ENCODE data around the gene MFN2. TPM values are rescaled to one million over a fixed set of nuclear protein-coding genes. Genes with fewer than 3 reads are reported as not detected.
"Not testable (repeated sequence)": the region's sequence is repeated elsewhere in the genome, so short reads cannot be mapped to it uniquely, and the experiment has no call there.

Gene MFN2
- polyA plus RNA-seq, 1 experiment, result 62.5 TPM

DNA sequence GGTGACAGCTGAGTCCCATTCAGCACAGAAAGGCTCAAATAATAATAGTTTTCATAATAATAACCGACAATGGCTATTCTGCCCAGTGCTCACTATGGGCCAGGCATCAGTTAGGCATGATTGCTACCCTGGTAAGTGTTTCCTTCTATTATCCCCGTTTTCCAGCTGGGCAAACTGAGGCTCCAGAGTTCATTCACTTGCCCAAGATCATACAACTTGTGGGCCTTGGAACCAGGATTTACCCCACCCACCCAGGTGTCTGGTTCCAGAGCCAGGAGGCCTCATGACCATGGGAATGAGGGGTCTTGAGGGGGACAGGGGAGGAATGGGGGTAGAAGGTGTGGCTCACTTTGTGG is 45.2 kb upstream of the MFN2 start:
- TF ChIP-seq, protein P1, sequence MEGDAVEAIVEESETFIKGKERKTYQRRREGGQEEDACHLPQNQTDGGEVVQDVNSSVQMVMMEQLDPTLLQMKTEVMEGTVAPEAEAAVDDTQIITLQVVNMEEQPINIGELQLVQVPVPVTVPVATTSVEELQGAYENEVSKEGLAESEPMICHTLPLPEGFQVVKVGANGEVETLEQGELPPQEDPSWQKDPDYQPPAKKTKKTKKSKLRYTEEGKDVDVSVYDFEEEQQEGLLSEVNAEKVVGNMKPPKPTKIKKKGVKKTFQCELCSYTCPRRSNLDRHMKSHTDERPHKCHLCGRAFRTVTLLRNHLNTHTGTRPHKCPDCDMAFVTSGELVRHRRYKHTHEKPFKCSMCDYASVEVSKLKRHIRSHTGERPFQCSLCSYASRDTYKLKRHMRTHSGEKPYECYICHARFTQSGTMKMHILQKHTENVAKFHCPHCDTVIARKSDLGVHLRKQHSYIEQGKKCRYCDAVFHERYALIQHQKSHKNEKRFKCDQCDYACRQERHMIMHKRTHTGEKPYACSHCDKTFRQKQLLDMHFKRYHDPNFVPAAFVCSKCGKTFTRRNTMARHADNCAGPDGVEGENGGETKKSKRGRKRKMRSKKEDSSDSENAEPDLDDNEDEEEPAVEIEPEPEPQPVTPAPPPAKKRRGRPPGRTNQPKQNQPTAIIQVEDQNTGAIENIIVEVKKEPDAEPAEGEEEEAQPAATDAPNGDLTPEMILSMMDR (IDR thresholded peaks at IDR 0.05; ENCODE audit: insufficient read depth, low read depth, low read length), result no peak
- ChIA-PET CTCF (no interaction called here), POLR2A (interaction anchor here (1.0 kb wide), 1 partner anchor 27 kb away, joined by 4 read pairs; no protein-coding TSS in a partner anchor)
- H3K27me3 ChIP-seq (ENCODE audit: control insufficient read depth, insufficient read depth, low read length), result no peaks in the 10 kb centered on the region
- peaks cover 5% of the 10 kb centered on the region for H3K36me3 ChIP-seq (ENCODE audit: control insufficient read depth, insufficient read depth, low read length)
- no peak for DNase-seq (ENCODE audit: low read depth)
- H3K4me3 ChIP-seq (ENCODE audit: low read depth, low read length), result peak overlapping the region; percentile 88

DNA sequence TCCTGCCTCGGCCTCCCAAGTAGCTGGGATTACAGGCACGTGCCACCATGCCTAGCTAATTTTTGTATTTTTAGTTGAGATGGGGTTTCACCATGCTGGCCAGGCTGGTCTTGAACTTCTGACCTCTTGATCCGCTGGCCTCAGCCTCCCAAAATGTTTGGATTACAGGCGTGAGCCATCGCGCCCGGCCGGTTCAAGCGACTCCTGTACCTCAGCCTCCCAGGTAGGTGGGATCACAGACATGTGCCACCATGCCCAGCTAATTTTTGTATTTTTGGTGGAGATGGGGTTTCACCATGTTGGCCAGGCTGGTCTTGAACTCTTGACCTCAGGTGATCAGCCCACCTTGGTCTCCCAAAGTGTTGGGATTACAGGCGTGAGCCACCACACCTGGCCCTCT is 44.5 kb upstream of the MFN2 start:
- H3K27me3 ChIP-seq (ENCODE audit: control insufficient read depth, insufficient read depth, low read length); DNase-seq (ENCODE audit: low read depth); POLR2A ChIA-PET; H3K4me3 ChIP-seq (ENCODE audit: low read depth, low read length); CTCF ChIA-PET; H3K36me3 ChIP-seq (ENCODE audit: control insufficient read depth, insufficient read depth, low read length): not testable (repeated sequence)

DNA sequence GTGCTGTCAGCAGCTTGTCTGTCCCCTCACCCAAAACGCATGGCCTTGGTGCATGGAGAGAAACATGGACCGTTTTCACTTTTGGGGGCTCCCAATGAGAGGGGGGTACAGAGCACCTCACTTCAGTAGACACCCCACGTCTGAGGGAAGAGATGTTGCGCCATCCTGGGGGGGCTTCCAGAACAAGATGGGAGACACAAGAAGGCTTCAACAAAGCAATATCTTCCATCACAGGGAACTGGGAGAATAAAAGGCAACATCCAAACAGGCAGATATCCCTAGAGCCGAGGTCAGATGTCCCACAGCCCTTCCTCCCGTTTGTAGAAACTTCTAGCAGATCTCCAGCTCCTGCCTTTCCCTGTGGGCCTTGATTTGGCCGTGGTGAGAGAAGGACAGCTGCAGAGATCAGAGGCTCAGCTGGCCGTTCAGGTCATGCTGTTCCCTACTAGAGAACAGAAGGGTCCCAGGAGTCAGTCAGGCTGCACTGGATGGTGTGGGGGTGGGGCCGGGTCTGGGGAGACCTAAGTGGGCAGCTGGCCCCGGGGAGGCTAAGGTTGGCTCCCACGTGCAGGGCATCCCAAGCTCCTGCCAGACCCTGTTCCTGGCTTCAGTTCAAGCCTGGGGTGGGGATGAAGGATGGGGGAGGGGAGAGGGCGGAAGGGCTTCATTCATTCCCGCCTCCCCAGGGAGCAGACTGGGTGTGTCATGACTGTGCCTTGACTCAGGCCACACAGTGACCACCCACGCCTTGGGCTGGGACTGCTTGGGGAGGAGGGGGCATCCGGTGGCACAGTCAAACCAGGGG is 41.3 kb upstream of the MFN2 start:
- TF ChIP-seq, protein P1 (IDR thresholded peaks at IDR 0.05; ENCODE audit: insufficient read depth, low read depth, low read length), result no peak
- Histone ChIP-seq H3K36me3 (ENCODE audit: control insufficient read depth, insufficient read depth, low read length) (peaks cover 11% of the 10 kb centered on the region), H3K27me3 (ENCODE audit: control insufficient read depth, insufficient read depth, low read length) (no peaks in the 10 kb centered on the region), H3K4me3 (ENCODE audit: low read depth, low read length) (no peak overlapping the region)
- CTCF ChIA-PET, result no interaction called here
- POLR2A ChIA-PET, result no interaction called here
- DNase-seq (ENCODE audit: low read depth), result no peak

DNA sequence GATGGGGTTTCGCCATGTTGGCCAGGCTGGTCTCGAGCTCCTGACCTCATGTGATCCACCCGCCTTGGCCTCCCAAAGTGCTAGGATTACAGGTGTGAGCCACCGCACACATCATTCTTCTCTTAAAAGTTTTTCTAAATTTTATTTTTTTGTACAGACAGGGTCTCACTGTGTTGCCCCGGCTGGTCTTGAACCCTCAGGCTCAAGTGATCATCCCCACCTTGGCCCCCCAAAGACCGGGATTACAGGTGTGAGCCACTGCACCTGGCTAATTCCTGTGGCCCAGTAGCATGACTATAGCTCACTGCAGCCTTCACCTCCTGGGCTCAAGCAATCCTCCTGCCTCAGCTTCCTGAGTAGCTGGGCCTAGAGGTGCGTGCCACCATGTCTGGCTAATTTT is 40.5 kb upstream of the MFN2 start:
- H3K27me3 ChIP-seq (ENCODE audit: control insufficient read depth, insufficient read depth, low read length); H3K4me3 ChIP-seq (ENCODE audit: low read depth, low read length); POLR2A ChIA-PET; DNase-seq (ENCODE audit: low read depth): not testable (repeated sequence)
- CTCF ChIA-PET, result interaction anchor here (0.6 to 0.9 kb wide), 3 partner anchors 32 to 781 kb away, joined by 3 read pairs; no protein-coding TSS in a partner anchor
- peaks cover 17% of the 10 kb centered on the region for H3K36me3 ChIP-seq (ENCODE audit: control insufficient read depth, insufficient read depth, low read length)

DNA sequence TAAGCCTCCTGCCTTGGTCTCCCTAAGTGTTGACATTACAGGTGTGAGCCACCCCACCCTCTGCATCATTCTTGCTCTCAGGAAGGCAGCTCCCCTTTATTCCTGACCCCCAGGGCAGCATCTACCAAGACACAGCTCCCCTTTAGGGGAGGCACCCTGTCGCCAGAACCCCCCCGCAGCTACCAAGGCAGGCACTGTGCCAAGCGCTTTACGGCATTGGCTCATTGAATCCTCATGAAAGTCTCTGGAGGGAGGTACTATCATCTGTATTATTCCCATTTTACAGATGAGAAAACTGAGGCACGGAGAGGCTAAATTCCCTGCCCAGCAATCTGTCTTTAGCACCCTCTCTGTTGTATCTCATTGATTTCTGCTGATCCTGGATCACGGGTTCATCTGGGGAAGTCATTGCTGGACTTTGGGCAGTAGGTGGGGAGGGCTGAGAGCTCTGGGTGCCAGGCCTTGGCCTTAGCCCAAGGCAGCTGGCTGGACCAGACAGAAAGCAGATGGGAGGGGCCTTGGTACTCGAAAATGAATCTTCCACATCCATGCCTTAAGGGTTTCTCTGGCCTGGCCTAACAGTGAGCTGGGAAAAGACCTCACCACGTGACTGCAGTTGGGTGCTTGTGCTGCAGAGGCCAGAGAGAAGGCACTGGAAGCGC is 39.9 kb upstream of the MFN2 start:
- POLR2A ChIA-PET, result no interaction called here
- DNase-seq (ENCODE audit: low read depth), result no peak
- CTCF ChIA-PET, result interaction anchor here (0.6 to 0.9 kb wide), 4 partner anchors 27 to 781 kb away, joined by 3 read pairs; no protein-coding TSS in a partner anchor
- TF ChIP-seq, protein P1 (IDR thresholded peaks at IDR 0.05; ENCODE audit: insufficient read depth, low read depth, low read length), result no peak
- Histone ChIP-seq H3K36me3 (ENCODE audit: control insufficient read depth, insufficient read depth, low read length) (peaks cover 19% of the 10 kb centered on the region), H3K27me3 (ENCODE audit: control insufficient read depth, insufficient read depth, low read length) (no peaks in the 10 kb centered on the region), H3K4me3 (ENCODE audit: low read depth, low read length) (no peak overlapping the region)

DNA sequence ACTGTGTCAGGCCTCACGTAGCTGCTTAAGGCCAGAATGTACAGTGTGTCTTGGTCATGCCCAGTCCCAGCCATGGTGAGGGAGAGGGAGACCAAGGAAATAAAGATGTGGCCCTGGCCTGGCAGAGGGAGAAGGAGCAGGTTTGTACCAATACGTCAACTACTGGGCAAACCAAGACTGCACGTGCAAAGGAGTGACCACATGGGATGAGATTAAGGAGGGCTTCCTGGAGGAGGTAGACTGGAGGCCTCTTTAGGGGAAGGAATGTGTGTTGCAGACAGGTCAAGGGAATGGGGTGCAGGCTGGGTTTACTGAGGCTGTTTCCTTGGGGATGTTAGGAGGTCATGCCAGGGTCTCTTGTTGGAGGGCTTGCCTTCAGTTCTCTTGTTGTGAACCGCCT is 38.0 kb upstream of the MFN2 start:
- TF ChIP-seq, protein P1 (IDR thresholded peaks at IDR 0.05; ENCODE audit: insufficient read depth, low read depth, low read length), result no peak
- H3K27me3 ChIP-seq (ENCODE audit: control insufficient read depth, insufficient read depth, low read length), result no peaks in the 10 kb centered on the region
- POLR2A ChIA-PET, result no interaction called here
- CTCF ChIA-PET, result no interaction called here
- DNase-seq (ENCODE audit: low read depth), result no peak
- peaks cover 25% of the 10 kb centered on the region for H3K36me3 ChIP-seq (ENCODE audit: control insufficient read depth, insufficient read depth, low read length)
- H3K4me3 ChIP-seq (ENCODE audit: low read depth, low read length), result no peak overlapping the region

All from BJ (cell line).